H1 (cell line): ENCODE data around the gene UBE2J1. TPM values are rescaled to one million over a fixed set of nuclear protein-coding genes. Genes with fewer than 3 reads are reported as not detected.
A peak's percentile ranks its signal among the peaks of the same experiment; 100 is the strongest.

ENCODE experiments used
- CTCF ChIA-PET: fragments of 300-600 bp; sonication (Branson Sonifier 250); formaldehyde crosslinking; loops from one replicate; lab custom pipeline; 2021; ENCODE audit not compliant: partially characterized antibody; lab: Charles Lee
- POLR2A ChIA-PET: fragments of 300-600 bp; sonication (Branson Sonifier 250); formaldehyde crosslinking; loops from one replicate; lab custom pipeline; 2021; ENCODE audit warnings: inconsistent platforms; ENCODE audit not compliant: partially characterized antibody; lab: Charles Lee
- DNase-seq, 2 experiments: peaks; one replicate each; pipeline versions ENCODE4 v3.0.0 to v3.0.0-alpha.2; 2010 to 2022; ENCODE audit warnings: low spot score in 2 of 2, low read depth in 1 of 2, mixed read lengths in 1 of 2
- FAIRE-seq: peaks from 2 replicates; lab custom pipeline; 2011; peaks lifted over from hg19 to GRCh38; lab: Jason Lieb, UNC
- H2AFZ ChIP-seq: 2 replicates; pipeline ENCODE4 v1.8.1; 2012; ENCODE audit warnings: low read length, inconsistent platforms
- H2AK5ac ChIP-seq: 2 replicates; pipeline ENCODE4 v1.6.1; 2013; ENCODE audit warnings: low read depth, low read length
- H2BK120ac ChIP-seq: replicated peaks from 2 replicates; pipeline ENCODE3; 2013; ENCODE audit warnings: low read depth, low read length, inconsistent platforms
- H2BK12ac ChIP-seq: 2 replicates; pipeline ENCODE4 v1.6.1; 2013; ENCODE audit warnings: low read depth, low read length
- H2BK15ac ChIP-seq: 2 replicates; pipeline ENCODE4 v1.6.1; 2013; ENCODE audit warnings: low read length
- H2BK20ac ChIP-seq: 2 replicates; pipeline ENCODE4 v1.6.1; 2013; ENCODE audit warnings: low read length
- H2BK5ac ChIP-seq: 2 replicates; pipeline ENCODE4 v1.6.1; 2013; ENCODE audit warnings: low read depth, low read length
- H3K14ac ChIP-seq: 2 replicates; pipeline ENCODE4 v1.6.1; 2013; ENCODE audit warnings: inconsistent platforms; ENCODE audit not compliant: insufficient read length
- H3K18ac ChIP-seq: 2 replicates; pipeline ENCODE4 v1.6.1; 2013; ENCODE audit warnings: low read length; ENCODE audit errors: extremely low read depth
- H3K23ac ChIP-seq: 2 replicates; pipeline ENCODE4 v1.6.1; 2013; ENCODE audit warnings: inconsistent platforms; ENCODE audit not compliant: insufficient read length
- H3K23me2 ChIP-seq: 2 replicates; pipeline ENCODE4 v1.6.1; 2013; ENCODE audit warnings: low read depth, low read length
- H3K27ac ChIP-seq: 2 replicates; pipeline ENCODE4 v1.6.1; 2011; ENCODE audit warnings: low read depth, low read length, inconsistent platforms
- H3K27me3 ChIP-seq, 4 experiments: replicated peaks in 1 of 4; 1 replicate in 1 of 4; 2 replicates in 3 of 4; pipeline versions ENCODE4 v1.6.1 to v1.8.1; 2011 to 2013; ENCODE audit warnings: low read length in 3 of 4, mild to moderate bottlenecking in 3 of 4, inconsistent platforms in 2 of 4, mixed read lengths in 2 of 4, moderate library complexity in 1 of 4; ENCODE audit not compliant: control insufficient read depth in 3 of 4, insufficient read depth in 3 of 4; ENCODE audit errors: extremely low read depth in 1 of 4
- H3K36me3 ChIP-seq, 4 experiments: 2 replicates each; pipeline versions ENCODE4 v1.6.1 to v1.8.1; 2011 to 2013; ENCODE audit warnings: mild to moderate bottlenecking in 4 of 4, low read length in 3 of 4, moderate library complexity in 2 of 4, control low read depth in 1 of 4, inconsistent platforms in 1 of 4; ENCODE audit not compliant: insufficient read depth in 4 of 4, control insufficient read depth in 2 of 4
- H3K4ac ChIP-seq: replicated peaks from 2 replicates; pipeline ENCODE3; 2013; ENCODE audit warnings: low read length, low read depth, mixed read lengths, inconsistent platforms; ENCODE audit not compliant: insufficient read length
- H3K4me1 ChIP-seq, 4 experiments: replicated peaks in 1 of 4; 1 replicate in 1 of 4; 2 replicates in 3 of 4; pipeline versions ENCODE4 v1.6.1 to v1.8.1; 2011 to 2013; ENCODE audit warnings: low read length in 3 of 4, inconsistent platforms in 2 of 4, mixed read lengths in 1 of 4; ENCODE audit not compliant: insufficient read depth in 4 of 4, control insufficient read depth in 3 of 4
- H3K4me2 ChIP-seq, 2 experiments: 2 replicates each; pipeline versions ENCODE4 v1.6.1 to v1.8.1; 2011 to 2013; ENCODE audit warnings: low read depth in 2 of 2, low read length in 2 of 2, control low read depth in 1 of 2, inconsistent platforms in 1 of 2, mild to moderate bottlenecking in 1 of 2; ENCODE audit not compliant: insufficient read depth in 1 of 2
- H3K4me3 ChIP-seq, 4 experiments: fragments of 200-600, 300-600 bp in 1 of 4; sonication (generic), shearing (Covaris generic), sonication (Bioruptor Twin) in 1 of 4; 2 replicates each; pipeline versions ENCODE4 v1.5.1 to v1.8.1; 2011 to 2016; ENCODE audit warnings: low read length in 4 of 4, low read depth in 3 of 4, control low read depth in 2 of 4, inconsistent platforms in 2 of 4, mild to moderate bottlenecking in 2 of 4, mixed read lengths in 1 of 4, moderate library complexity in 1 of 4; ENCODE audit not compliant: insufficient read depth in 2 of 4; ENCODE audit errors: extremely low read depth in 1 of 4
- H3K56ac ChIP-seq: replicated peaks from 2 replicates; pipeline ENCODE3; 2013; ENCODE audit warnings: low read depth, mild to moderate bottlenecking, mixed read lengths, low read length, inconsistent platforms; ENCODE audit not compliant: insufficient read length
- H3K79me1 ChIP-seq: 2 replicates; pipeline ENCODE4 v1.6.1; 2013; ENCODE audit warnings: low read depth, low read length, control low read depth
- H3K79me2 ChIP-seq, 2 experiments: 2 replicates each; pipeline versions ENCODE4 v1.6.1 to v1.8.1; 2012 to 2013; ENCODE audit warnings: low read length in 2 of 2, mild to moderate bottlenecking in 2 of 2, inconsistent platforms in 1 of 2; ENCODE audit not compliant: insufficient read depth in 2 of 2, control insufficient read depth in 1 of 2
- H3K9ac ChIP-seq, 4 experiments: replicated peaks in 1 of 4; 1 replicate in 1 of 4; 2 replicates in 3 of 4; pipeline versions ENCODE4 v1.6.1 to v1.8.1; 2011 to 2013; ENCODE audit warnings: low read depth in 3 of 4, low read length in 3 of 4, control low read depth in 2 of 4, mild to moderate bottlenecking in 2 of 4, moderate library complexity in 2 of 4, inconsistent platforms in 1 of 4; ENCODE audit errors: extremely low read depth in 1 of 4
- H3K9me3 ChIP-seq, 2 experiments: 2 replicates each; pipeline versions ENCODE4 v1.6.1 to v1.8.1; 2012 to 2013; ENCODE audit warnings: mild to moderate bottlenecking in 2 of 2, moderate library complexity in 2 of 2, control low read depth in 1 of 2, inconsistent platforms in 1 of 2, low read depth in 1 of 2, low read length in 1 of 2, mixed read lengths in 1 of 2; ENCODE audit not compliant: insufficient read depth in 2 of 2
- H4K20me1 ChIP-seq, 2 experiments: replicated peaks in 1 of 2; 2 replicates each; pipeline versions ENCODE3 to v1.8.1; 2011 to 2013; ENCODE audit warnings: inconsistent platforms in 2 of 2, low read length in 2 of 2, mild to moderate bottlenecking in 1 of 2; ENCODE audit not compliant: insufficient read depth in 2 of 2, control insufficient read depth in 1 of 2
- H4K5ac ChIP-seq: 2 replicates; pipeline ENCODE4 v1.6.1; 2013; ENCODE audit warnings: low read length, low read depth, mixed read lengths, inconsistent platforms; ENCODE audit not compliant: insufficient read length
- H4K8ac ChIP-seq: 2 replicates; pipeline ENCODE4 v1.8.0; 2013; ENCODE audit warnings: mild to moderate bottlenecking, moderate library complexity, low read length, inconsistent platforms; ENCODE audit not compliant: insufficient read depth; ENCODE audit errors: extremely low read depth
- H4K91ac ChIP-seq: replicated peaks from 2 replicates; pipeline ENCODE3; 2013; ENCODE audit warnings: low read length, mixed read lengths, inconsistent platforms; ENCODE audit not compliant: insufficient read length
- CHD2 ChIP-seq: IDR thresholded peaks from 2 replicates; pipeline ENCODE4 v1.6.1; 2012; ENCODE audit warnings: low read length, improper control_type of control experiment
- CREB1 ChIP-seq: IDR thresholded peaks from 2 replicates; pipeline ENCODE4 v1.6.1; 2012; ENCODE audit warnings: inconsistent platforms
- EGR1 ChIP-seq: IDR thresholded peaks from 2 replicates; pipeline ENCODE4 v1.6.1; 2011; ENCODE audit warnings: low read depth, low read length, borderline replicate concordance
- EZH2 ChIP-seq: fragments of 200-600 bp; sonication (generic); IDR thresholded peaks from 2 replicates; pipeline ENCODE4 v1.7.1; 2012; ENCODE audit warnings: low read depth, mild to moderate bottlenecking, moderate library complexity, low read length, inconsistent platforms; ENCODE audit not compliant: severe bottlenecking
- HDAC6 ChIP-seq: IDR thresholded peaks from one replicate; pipeline ENCODE4 v1.7.1; 2012; ENCODE audit warnings: low read depth, mild to moderate bottlenecking, inconsistent platforms, low read length, moderate library complexity
- NRF1 ChIP-seq: IDR thresholded peaks from 2 replicates; pipeline ENCODE4 v1.6.1; 2011; ENCODE audit warnings: mild to moderate bottlenecking, low read depth, low read length, improper control_type of control experiment
- YY1 ChIP-seq: IDR thresholded peaks from 2 replicates; pipeline ENCODE4 v1.6.1; 2011; ENCODE audit warnings: low read depth, mild to moderate bottlenecking, low read length
- WGBS, 2 experiments: shearing (Covaris generic) in 1 of 2; methylation state at CpG; one replicate each; pipeline versions ENCODE4 v1.1.6 to v1.1.7; 2013 to 2015; ENCODE audit warnings: low lambda C conversion rate in 2 of 2, mixed read lengths in 2 of 2, inconsistent platforms in 1 of 2, low coverage in 1 of 2, missing lambda C conversion rate in 1 of 2; ENCODE audit not compliant: insufficient replicate concordance in 2 of 2, insufficient coverage in 1 of 2, insufficient read length in 1 of 2; ENCODE audit errors: extremely low coverage in 1 of 2, missing lambda C conversion rate in 1 of 2; 5-methylcytosine and 5-hydroxymethylcytosine counted together
- polyA plus RNA-seq, 7 experiments: library from polyadenylated mRNA; depleted of rRNA in 3 of 7; stranded (reverse) in 5 of 7; unstranded in 2 of 7; fragments of >200 nt in 5 of 7; fragments of 200-250 nt in 2 of 7; gene quantifications; 1 replicate in 5 of 7; 2 replicates in 1 of 7; 4 replicates in 1 of 7; pipeline versions ENCODE4 v1.2.1 to v1.2.3, GENCODE V29; 2011 to 2013; ENCODE audit warnings: missing spikeins in 2 of 7, mixed read lengths in 2 of 7
- total RNA-seq: library from RNA; stranded (reverse); fragmentation: NEBNext Ultra II Directional; extraction: Animal tissue kit (Norgen Biotek cat#: 25700); gene quantifications from 2 replicates; pipeline ENCODE4 v1.2.1, GENCODE V29; 2021

Gene UBE2J1
- total and polyA plus RNA-seq, 2 of the 8 experiments (the other 6 are each of a cell fraction or from before 2014, with no cell fraction given), result 8.5 to 15.2 TPM

GRCh38 chr6:89297695-89298351 is 54.7 kb downstream of the UBE2J1 start:
- Histone ChIP-seq H2BK5ac (no peak overlapping the region), H3K4me2 (no peak overlapping the region), H3K27ac (no peak overlapping the region), H3K4me3 (no peak overlapping the region), H3K79me2 (no peaks in the 10 kb centered on the region), H4K91ac (no peak overlapping the region), H3K14ac (no peak overlapping the region), H3K56ac (no peak overlapping the region), H3K23ac (no peak overlapping the region), H3K79me1 (no peaks in the 10 kb centered on the region), H3K9me3 (no peaks in the 10 kb centered on the region; a peak in 1 of 4 replicates), H2BK120ac (no peak overlapping the region), H2AFZ (no peak overlapping the region), H2BK15ac (no peak overlapping the region), H2AK5ac (no peak overlapping the region), H3K36me3 (no peaks in the 10 kb centered on the region), H3K18ac (no peak overlapping the region), H3K27me3 (0 out of 7 replicates have a peak, but pooled peaks cover 0 to 2% (median 0%) of the 10 kb centered on the region in 4 experiments), H3K23me2 (no peaks in the 10 kb centered on the region), H3K4me1 (peaks cover 0 to 6% (median 0%) of the 10 kb centered on the region in 4 experiments; a peak in 3 of 7 replicates), H4K20me1 (no peaks in the 10 kb centered on the region), H3K9ac (no peak overlapping the region), H2BK20ac (no peak overlapping the region), H4K8ac (no peak overlapping the region), H2BK12ac (no peak overlapping the region), H3K4ac (no peak overlapping the region), H4K5ac (no peak overlapping the region)
- FAIRE-seq (no peak), DNase-seq (no peak)
- WGBS, 2 experiments, result 88% methylated on average over 12 of the region's 12 CpGs; no CpG with 5 or more reads in 1 of the 2 experiments
- CTCF ChIA-PET, result interaction anchor here (0.6 to 4.0 kb wide), 10 partner anchors 9 to 321 kb away, joined by 3 to 65 read pairs (median 4); no protein-coding TSS in a partner anchor
- no peak for TF ChIP-seq CREB1
- TF ChIP-seq YY1, result no peak
- TF ChIP-seq NRF1, result no peak
- no peak for TF ChIP-seq HDAC6
- TF ChIP-seq CHD2, result no peak
- TF ChIP-seq EZH2, result no peak
- peak; percentile 29; the same call in 1 of the 2 replicates for TF ChIP-seq EGR1
- POLR2A ChIA-PET, result no interaction called here
